HUES64 (cell line): ENCODE measurements around the gene NTNG1.
"Not testable (repeated sequence)": the region's sequence is repeated elsewhere in the genome, so short reads cannot be mapped to it uniquely, and the experiment has no call there.

Source experiments
- H3K27ac ChIP-seq: 2 replicates; pipeline ENCODE4 v1.7.0; 2013; ENCODE audit warnings: low read depth, low read length, inconsistent platforms
- H3K27me3 ChIP-seq: 2 replicates; pipeline ENCODE4 v1.6.1; 2013; ENCODE audit warnings: mild to moderate bottlenecking, low read length; ENCODE audit not compliant: insufficient read depth
- H3K36me3 ChIP-seq: 2 replicates; pipeline ENCODE4 v1.6.1; 2013; ENCODE audit warnings: mild to moderate bottlenecking, low read length; ENCODE audit not compliant: insufficient read depth
- H3K4me1 ChIP-seq: 2 replicates; pipeline ENCODE4 v1.6.1; 2013; ENCODE audit warnings: mild to moderate bottlenecking, low read length, moderate library complexity; ENCODE audit not compliant: insufficient read depth
- H3K4me3 ChIP-seq: 2 replicates; pipeline ENCODE4 v1.5.1; 2013; ENCODE audit warnings: mild to moderate bottlenecking, low read length, moderate library complexity
- H3K9ac ChIP-seq: 2 replicates; pipeline ENCODE4 v1.6.1; 2013; ENCODE audit warnings: mild to moderate bottlenecking, low read depth, low read length
- H3K9me3 ChIP-seq: 2 replicates; pipeline ENCODE4 v1.6.1; 2013; ENCODE audit warnings: low read depth, low read length; ENCODE audit not compliant: insufficient read depth
- WGBS: fragments of 150-250, 120-280 bp; methylation state at CpG from one replicate; pipeline ENCODE4 v1.1.7; 2013; ENCODE audit warnings: missing lambda C conversion rate; 5-methylcytosine and 5-hydroxymethylcytosine counted together

NTNG1 gene

DNA sequence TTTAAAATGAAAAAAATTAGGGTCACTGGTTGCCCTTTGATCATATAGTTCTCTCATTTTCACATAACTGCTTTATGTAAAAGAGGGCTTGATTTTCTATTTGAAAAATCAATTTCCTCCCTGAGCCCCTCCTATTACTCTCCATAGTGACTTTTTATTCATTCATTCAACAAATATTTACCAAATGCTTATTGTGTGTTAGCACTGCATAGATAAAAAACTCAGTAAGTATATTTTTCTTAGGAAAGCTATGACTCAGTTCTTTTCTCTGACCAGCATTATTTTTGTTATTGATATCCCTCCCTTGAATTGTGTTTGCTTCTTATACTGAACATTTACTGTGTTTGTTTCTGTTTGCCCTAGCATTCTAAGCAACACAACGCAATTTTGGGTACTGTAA, 59.8 kb downstream of the NTNG1 start:
- no peak overlapping the region for H3K27ac ChIP-seq
- 86% methylated on average over 1 of the region's 1 CpG for WGBS

DNA sequence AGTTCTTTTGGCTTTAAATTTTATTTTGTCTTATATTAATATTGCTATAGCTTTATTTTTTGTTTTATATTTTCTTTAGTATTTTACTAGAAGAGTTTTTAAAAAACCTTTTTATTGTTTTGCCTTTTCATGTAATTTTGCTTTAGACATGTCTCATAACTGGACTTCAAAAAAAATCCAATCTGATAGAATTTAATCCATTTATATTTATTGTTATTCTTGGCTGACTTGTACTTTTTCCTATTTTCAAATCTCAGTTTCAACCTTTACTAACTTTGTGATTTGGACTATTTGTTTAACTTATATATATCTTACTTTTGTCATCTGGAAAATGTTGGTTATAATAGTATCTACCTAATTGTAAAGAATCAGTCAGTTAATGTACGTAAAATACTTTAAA, 61.2 kb downstream of the NTNG1 start:
- Histone ChIP-seq H3K36me3 (no peaks in the 10 kb centered on the region), H3K27me3 (no peaks in the 10 kb centered on the region), H3K4me3 (no peak overlapping the region), H3K27ac (no peak overlapping the region), H3K9ac (no peak overlapping the region), H3K9me3 (peaks cover 8% of the 10 kb centered on the region; the same call in 1 of the 2 replicates), H3K4me1 (peaks cover 7% of the 10 kb centered on the region)
- WGBS: 100% methylated on average over 1 of the region's 1 CpG

More for the DNA sequence above, 59.8 kb downstream of the NTNG1 start:
- Histone ChIP-seq H3K9ac (no peak overlapping the region), H3K4me1 (peaks cover 16% of the 10 kb centered on the region), H3K9me3 (peaks cover 8% of the 10 kb centered on the region; the same call in 1 of the 2 replicates), H3K27me3 (no peaks in the 10 kb centered on the region), H3K4me3 (no peak overlapping the region), H3K36me3 (no peaks in the 10 kb centered on the region)

DNA sequence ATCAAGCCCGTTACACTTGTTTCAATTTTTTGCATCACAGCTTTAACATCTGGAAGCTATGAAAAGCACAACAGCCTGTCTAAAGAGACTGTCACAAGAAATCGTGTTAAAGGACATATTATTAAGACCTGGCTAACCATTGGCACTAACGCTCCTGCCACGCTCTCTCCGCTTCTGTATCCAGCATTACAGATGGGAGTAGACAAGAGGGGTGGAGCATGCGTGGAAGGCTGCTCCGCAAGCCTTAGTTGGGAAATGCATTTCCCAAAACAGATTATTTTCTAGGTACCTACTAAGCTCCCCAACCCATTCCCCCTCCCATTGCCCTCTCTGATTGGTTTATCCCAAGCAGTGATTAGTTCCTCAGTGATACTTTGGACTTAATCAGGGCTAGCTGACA, 72.4 kb downstream of the NTNG1 start:
- no peak overlapping the region for H3K4me3 ChIP-seq
- H3K9ac ChIP-seq: no peak overlapping the region
- WGBS: 95% methylated on average over 7 of the region's 7 CpGs
- H3K36me3 ChIP-seq: no peaks in the 10 kb centered on the region
- no peaks in the 10 kb centered on the region for H3K9me3 ChIP-seq
- no peaks in the 10 kb centered on the region for H3K27me3 ChIP-seq
- no peak overlapping the region for H3K27ac ChIP-seq
- H3K4me1 ChIP-seq: no peaks in the 10 kb centered on the region

DNA sequence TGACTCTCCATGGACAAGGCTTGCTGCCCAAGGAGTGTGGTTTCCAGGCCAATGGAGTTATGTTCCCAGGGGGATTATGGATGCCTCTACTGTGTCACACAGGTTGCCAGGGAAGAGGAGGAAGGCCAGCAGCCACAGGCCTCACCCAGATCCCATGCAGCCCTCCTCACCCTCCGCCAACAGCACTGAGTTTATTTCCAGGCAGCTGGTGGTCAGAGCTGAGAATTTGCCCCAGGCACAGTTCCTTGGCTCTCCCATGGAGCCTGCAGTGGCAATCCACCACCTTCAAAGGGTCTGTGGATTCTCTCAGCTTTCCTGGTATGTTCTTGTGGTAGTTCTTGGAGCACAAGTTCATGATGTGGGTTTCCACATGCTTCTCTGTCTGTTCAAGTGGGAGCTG, 79.2 kb downstream of the NTNG1 start:
- Histone ChIP-seq H3K9ac (no peak overlapping the region), H3K27me3 (no peaks in the 10 kb centered on the region), H3K4me1 (no peaks in the 10 kb centered on the region), H3K4me3 (no peak overlapping the region), H3K9me3 (no peaks in the 10 kb centered on the region), H3K27ac (no peak overlapping the region), H3K36me3 (no peaks in the 10 kb centered on the region)
- 96% methylated on average over 1 of the region's 1 CpG for WGBS

DNA sequence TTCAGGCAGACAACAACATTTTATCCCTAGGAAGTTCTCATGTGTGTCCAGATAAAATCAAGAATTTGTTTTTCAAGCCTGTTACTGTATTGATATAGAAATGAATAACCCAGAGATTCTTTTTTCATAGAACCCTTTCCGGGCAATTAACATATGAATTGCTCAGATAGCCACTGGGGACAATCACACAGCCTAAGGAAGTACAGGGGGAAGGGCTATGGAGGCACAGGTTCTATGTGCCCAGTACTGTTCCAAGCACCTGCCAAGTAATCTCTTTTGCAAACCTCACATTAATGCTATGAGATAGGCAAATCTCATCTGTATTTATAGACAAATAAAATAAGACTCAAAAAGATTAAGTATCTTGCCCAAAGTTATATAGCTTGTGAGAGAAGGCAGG, 84.9 kb downstream of the NTNG1 start:
- no peaks in the 10 kb centered on the region for H3K27me3 ChIP-seq
- no peak overlapping the region for H3K27ac ChIP-seq
- H3K9me3 ChIP-seq: no peaks in the 10 kb centered on the region
- no peak overlapping the region for H3K9ac ChIP-seq
- 82% methylated on average over 1 of the region's 1 CpG for WGBS
- no peaks in the 10 kb centered on the region for H3K36me3 ChIP-seq
- peaks cover 26% of the 10 kb centered on the region for H3K4me1 ChIP-seq
- H3K4me3 ChIP-seq: no peak overlapping the region

DNA sequence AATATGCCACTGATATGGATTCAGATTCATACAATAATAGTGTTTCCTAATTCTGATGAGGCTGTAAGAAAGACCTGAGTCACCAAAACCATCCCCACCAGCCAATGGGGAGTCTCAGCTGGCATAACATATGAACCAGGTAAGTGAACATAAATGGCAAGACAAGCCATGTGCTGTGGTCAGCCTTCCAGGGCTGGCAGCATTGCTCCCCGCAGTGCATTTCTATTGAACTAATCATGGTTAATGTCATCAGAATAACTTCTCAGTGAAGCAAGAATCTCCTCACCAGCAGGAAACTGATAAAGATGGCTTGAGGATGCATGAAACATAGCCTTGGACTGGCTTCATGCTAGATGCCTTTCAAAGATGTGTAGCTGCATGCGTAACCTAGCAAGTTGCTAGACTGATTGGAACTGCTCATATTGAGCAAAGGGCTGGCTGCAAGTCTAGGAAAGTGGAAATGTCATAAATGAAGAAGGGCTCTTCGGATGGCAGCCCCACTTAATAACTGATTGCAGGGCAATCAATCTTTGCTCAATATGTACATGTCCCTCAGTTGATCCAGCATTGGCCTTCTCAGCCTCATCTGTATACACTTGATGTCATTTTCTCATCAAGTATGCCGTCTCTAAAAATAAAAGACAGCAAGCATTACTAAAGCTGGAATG, 88.0 kb downstream of the NTNG1 start:
- no peak overlapping the region for H3K9ac ChIP-seq
- H3K4me1 ChIP-seq: peaks cover 26% of the 10 kb centered on the region
- no peaks in the 10 kb centered on the region for H3K27me3 ChIP-seq
- no peaks in the 10 kb centered on the region for H3K9me3 ChIP-seq
- H3K27ac ChIP-seq: no peak overlapping the region
- WGBS: 97% methylated on average over 4 of the region's 4 CpGs
- no peaks in the 10 kb centered on the region for H3K36me3 ChIP-seq
- H3K4me3 ChIP-seq: no peak overlapping the region

DNA sequence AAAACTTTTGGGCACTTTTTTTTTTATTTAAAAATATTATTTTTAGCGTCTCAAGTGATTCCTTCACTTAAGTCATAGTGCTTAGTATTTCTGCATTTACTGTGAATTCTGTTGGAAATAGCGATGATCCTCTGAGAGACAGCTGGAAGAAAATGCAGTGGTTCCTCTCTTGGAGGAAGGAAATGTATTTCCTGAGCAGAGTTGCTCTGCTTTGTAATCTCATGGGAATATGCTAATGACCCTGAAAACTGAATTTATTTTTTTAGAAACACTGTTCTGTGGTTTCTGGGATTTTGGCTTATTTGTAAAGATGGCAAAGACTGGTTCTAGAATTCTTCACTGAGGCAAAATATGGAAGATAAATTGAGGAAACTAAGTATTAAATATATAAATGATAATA, 88.9 kb downstream of the NTNG1 start:
- Histone ChIP-seq H3K27ac (no peak overlapping the region), H3K9me3 (no peaks in the 10 kb centered on the region), H3K4me3 (no peak overlapping the region), H3K27me3 (no peaks in the 10 kb centered on the region), H3K9ac (no peak overlapping the region), H3K4me1 (peaks cover 26% of the 10 kb centered on the region), H3K36me3 (no peaks in the 10 kb centered on the region)
- 98% methylated on average over 2 of the region's 2 CpGs for WGBS

DNA sequence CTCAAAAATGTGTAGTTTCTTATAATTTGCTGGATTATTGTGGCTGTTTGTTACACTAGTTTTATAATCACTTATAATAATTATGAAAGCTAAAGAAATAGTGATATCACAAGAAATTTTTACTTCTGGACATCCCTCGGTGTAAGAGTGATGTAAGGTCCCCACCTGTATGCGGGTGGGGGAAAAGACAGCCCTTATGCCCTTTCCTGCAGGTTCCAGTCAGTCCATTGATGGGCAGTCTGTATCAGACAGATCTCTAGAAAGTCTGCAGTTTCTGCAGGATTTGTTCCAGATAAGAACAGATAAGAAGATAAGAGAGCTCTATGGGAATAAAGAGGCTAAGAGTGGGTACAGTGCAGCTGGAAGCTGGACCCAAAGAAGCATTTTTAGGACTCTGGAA, 89.3 kb downstream of the NTNG1 start:
- 96% methylated on average over 2 of the region's 2 CpGs for WGBS

DNA sequence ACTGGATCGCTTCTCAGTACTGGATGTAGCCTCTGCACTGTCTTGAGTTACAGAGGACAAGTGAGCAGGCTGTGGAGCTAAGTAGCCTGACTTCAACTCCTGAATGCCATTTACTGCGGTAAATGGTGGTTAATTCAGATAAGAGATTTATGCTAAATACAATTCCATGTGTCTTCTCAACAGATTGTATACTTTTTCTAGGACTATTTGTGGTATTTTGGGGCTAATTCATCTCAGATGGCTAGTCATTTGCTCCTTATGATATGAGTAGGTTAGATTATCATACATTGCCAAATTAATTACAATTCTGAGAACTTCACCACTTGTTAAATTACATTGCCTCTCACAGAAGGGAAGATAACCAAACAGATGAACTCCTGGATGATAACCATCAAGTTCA, 90.5 kb downstream of the NTNG1 start:
- no peak overlapping the region for H3K4me3 ChIP-seq
- no peak overlapping the region for H3K27ac ChIP-seq
- H3K36me3 ChIP-seq: no peaks in the 10 kb centered on the region
- H3K4me1 ChIP-seq: peaks cover 15% of the 10 kb centered on the region
- H3K9ac ChIP-seq: no peak overlapping the region
- peaks cover 2% of the 10 kb centered on the region for H3K9me3 ChIP-seq
- 94% methylated on average over 2 of the region's 2 CpGs for whole genome bisulfite sequencing
- H3K27me3 ChIP-seq: no peaks in the 10 kb centered on the region

More for the DNA sequence above, 89.3 kb downstream of the NTNG1 start:
- Histone ChIP-seq H3K9ac (no peak overlapping the region), H3K9me3 (no peaks in the 10 kb centered on the region), H3K27me3 (no peaks in the 10 kb centered on the region), H3K4me1 (peaks cover 26% of the 10 kb centered on the region), H3K4me3 (no peak overlapping the region), H3K36me3 (no peaks in the 10 kb centered on the region), H3K27ac (no peak overlapping the region)

DNA sequence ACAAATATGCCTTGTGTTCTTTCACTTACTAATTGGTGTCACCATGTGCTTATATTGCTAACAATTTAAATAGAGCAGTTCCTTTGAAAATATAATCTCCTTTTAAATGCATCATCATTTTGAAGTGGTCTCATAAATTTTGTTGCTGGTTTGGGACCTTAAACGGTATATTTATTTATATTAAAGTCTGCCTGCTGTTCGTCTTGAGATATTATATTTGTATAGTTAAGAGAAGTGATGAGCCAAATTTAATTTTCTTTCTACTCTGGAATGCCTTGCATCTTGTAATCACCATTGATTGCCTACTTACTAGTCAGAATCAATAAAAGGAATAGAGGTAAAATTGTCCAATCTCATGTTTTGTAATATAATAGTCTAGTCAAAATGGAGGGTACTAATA, 91.6 kb downstream of the NTNG1 start:
- no peak overlapping the region for H3K4me3 ChIP-seq
- no peaks in the 10 kb centered on the region for H3K36me3 ChIP-seq
- H3K9ac ChIP-seq: no peak overlapping the region
- peaks cover 4% of the 10 kb centered on the region; the same call in 1 of the 2 replicates for H3K4me1 ChIP-seq
- no peaks in the 10 kb centered on the region for H3K27me3 ChIP-seq
- 100% methylated on average over 2 of the region's 2 CpGs for WGBS
- H3K27ac ChIP-seq: no peak overlapping the region
- peaks cover 10% of the 10 kb centered on the region for H3K9me3 ChIP-seq

DNA sequence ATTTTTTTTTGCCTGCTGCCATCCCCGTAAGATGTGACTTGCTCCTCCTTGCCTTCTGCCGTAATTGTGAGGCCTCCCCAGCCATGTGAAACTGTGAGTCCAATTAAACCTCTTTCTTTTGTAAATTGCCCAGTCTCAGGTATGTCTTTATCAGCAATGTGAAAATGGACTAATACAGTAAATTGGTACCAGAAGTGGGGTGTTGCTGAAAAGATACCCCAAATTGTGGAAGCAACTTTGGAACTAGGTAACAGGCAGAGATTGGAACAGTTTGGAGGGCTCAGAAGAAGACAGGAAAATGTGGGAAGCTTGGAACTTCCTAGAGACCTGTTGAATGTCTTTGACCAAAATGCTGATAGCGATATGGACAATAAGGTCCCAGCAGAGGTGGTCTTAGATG, 95.9 kb downstream of the NTNG1 start:
- 96% methylated on average over 3 of the region's 3 CpGs for WGBS
- not testable (repeated sequence) for H3K4me1 ChIP-seq

DNA sequence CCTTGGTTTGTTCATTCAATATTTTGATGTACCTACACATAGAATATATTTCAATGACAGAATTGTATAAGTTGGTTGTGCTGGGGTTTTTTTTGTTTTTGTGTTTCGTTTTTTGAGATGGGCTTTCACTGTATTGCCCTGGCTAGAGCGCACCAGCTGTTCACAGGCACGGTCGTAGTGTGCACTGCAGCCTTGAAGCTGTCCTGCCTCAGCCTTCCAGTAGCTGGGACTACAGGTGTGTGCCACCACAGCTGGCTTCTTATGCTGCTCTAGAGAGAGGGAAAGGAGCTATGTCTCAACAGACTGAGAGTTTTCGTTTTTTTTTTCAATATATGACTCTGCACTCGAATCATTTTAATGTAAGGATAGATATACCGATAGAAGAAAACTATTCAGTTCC, 102.6 kb downstream of the NTNG1 start:
- WGBS: 95% methylated on average over 5 of the region's 7 CpGs
- no peak overlapping the region for H3K27ac ChIP-seq
- no peaks in the 10 kb centered on the region for H3K27me3 ChIP-seq
- no peak overlapping the region for H3K9ac ChIP-seq
- H3K9me3 ChIP-seq: no peaks in the 10 kb centered on the region
- peaks cover 24% of the 10 kb centered on the region for H3K4me1 ChIP-seq
- H3K36me3 ChIP-seq: no peaks in the 10 kb centered on the region
- no peak overlapping the region for H3K4me3 ChIP-seq

More for the DNA sequence above, 95.9 kb downstream of the NTNG1 start:
- H3K4me3 ChIP-seq, H3K36me3 ChIP-seq, H3K9ac ChIP-seq, H3K27ac ChIP-seq, H3K27me3 ChIP-seq, H3K9me3 ChIP-seq: not testable (repeated sequence)
